WTC11 (cell line): Measurements from ENCODE around the gene GPR158. TPM values are rescaled to one million over a fixed set of nuclear protein-coding genes. Genes with fewer than 3 reads are reported as not detected.
A peak's percentile ranks its signal among the peaks of the same experiment; 100 is the strongest.

Source experiments
- ATAC-seq: fragments of 200-7000 bp; cut with Tn5 transposase; 2 replicates; pipeline ENCODE4 v1.10.0; 2021; ENCODE audit warnings: mild to moderate bottlenecking, moderate library complexity
- Bru-seq: library from RNA; stranded (reverse); fragments of 400-500 nt; gene quantifications from one replicate; lab custom pipeline; 2021; lab: Mats Ljungman, UMichigan
- CTCF ChIA-PET: fragments of 300-600 bp; sonication (Branson Sonifier 250); formaldehyde crosslinking; loops from one replicate; lab custom pipeline; 2021; ENCODE audit warnings: antibody characterized with exemption; lab: Charles Lee
- POLR2A ChIA-PET: fragments of 350-600 bp; sonication (Branson Sonifier 250); formaldehyde crosslinking; loops from one replicate; lab custom pipeline; 2021; ENCODE audit warnings: antibody characterized with exemption; lab: Charles Lee
- DNase-seq: peaks from one replicate; pipeline ENCODE4 v3.0.0; 2021; ENCODE audit warnings: low spot score
- H3K27ac Mint-ChIP-seq: 2 replicates; pipeline ENCODE4 v1.8.0; 2021; ENCODE audit warnings: mixed read lengths
- H3K27me3 Mint-ChIP-seq: 2 replicates; pipeline ENCODE4 v1.8.0; 2021; ENCODE audit warnings: low read depth, mild to moderate bottlenecking, moderate library complexity, mixed read lengths
- H3K36me3 Mint-ChIP-seq: 2 replicates; pipeline ENCODE4 v1.8.0; 2021; ENCODE audit warnings: mixed read lengths
- H3K4me1 Mint-ChIP-seq: 2 replicates; pipeline ENCODE4 v1.8.0; 2022; ENCODE audit warnings: mixed read lengths
- H3K4me3 Mint-ChIP-seq: 2 replicates; pipeline ENCODE4 v1.8.0; 2021; ENCODE audit warnings: mild to moderate bottlenecking, moderate library complexity, mixed read lengths
- H3K9me3 Mint-ChIP-seq: 2 replicates; pipeline ENCODE4 v1.8.0; 2021; ENCODE audit warnings: mixed read lengths
- ATF1 ChIP-seq: sonication (generic); formaldehyde crosslinking; IDR thresholded peaks from 2 replicates; pipeline ENCODE4 v1.8.1; 2023; ENCODE audit warnings: mild to moderate bottlenecking, moderate library complexity, missing genetic modification reagents
- ATF2 ChIP-seq: sonication (generic); formaldehyde crosslinking; IDR thresholded peaks from 2 replicates; pipeline ENCODE4 v1.8.1; 2022; ENCODE audit warnings: low read depth, missing genetic modification reagents, borderline replicate concordance
- CBFB ChIP-seq: sonication (generic); formaldehyde crosslinking; IDR thresholded peaks from 2 replicates; pipeline ENCODE4 v1.8.1; 2022; ENCODE audit warnings: mild to moderate bottlenecking, low read depth, missing genetic modification reagents
- CREM ChIP-seq: sonication (generic); formaldehyde crosslinking; IDR thresholded peaks from 2 replicates; pipeline ENCODE4 v1.8.1; 2022; ENCODE audit warnings: mild to moderate bottlenecking, missing genetic modification reagents, moderate library complexity
- EMX1 ChIP-seq: fragments of 250-450 bp; sonication (Bioruptor Pico); IDR thresholded peaks from 2 replicates; pipeline ENCODE4 v1.8.0; 2021; ENCODE audit warnings: mild to moderate bottlenecking
- ESRRA ChIP-seq: sonication (generic); formaldehyde crosslinking; IDR thresholded peaks from 2 replicates; pipeline ENCODE4 v1.8.1; 2022; ENCODE audit warnings: mild to moderate bottlenecking, missing genetic modification reagents, borderline replicate concordance
- FOXK1 ChIP-seq: sonication (generic); formaldehyde crosslinking; IDR thresholded peaks from 2 replicates; pipeline ENCODE4 v1.8.0; 2022; ENCODE audit warnings: mild to moderate bottlenecking, moderate library complexity, missing genetic modification reagents
- MAX ChIP-seq: sonication (generic); formaldehyde crosslinking; IDR thresholded peaks from 2 replicates; pipeline ENCODE4 v1.8.0; 2022; ENCODE audit warnings: mild to moderate bottlenecking, missing genetic modification reagents
- NR1H2 ChIP-seq: sonication (generic); formaldehyde crosslinking; IDR thresholded peaks from 2 replicates; pipeline ENCODE4 v1.9.0; 2021; ENCODE audit warnings: mild to moderate bottlenecking, moderate library complexity, missing genetic modification reagents
- SMAD4 ChIP-seq: sonication (generic); formaldehyde crosslinking; IDR thresholded peaks from 2 replicates; pipeline ENCODE4 v1.8.0; 2022; ENCODE audit warnings: mild to moderate bottlenecking, missing genetic modification reagents
- TEAD4 ChIP-seq: sonication (generic); formaldehyde crosslinking; IDR thresholded peaks from 2 replicates; pipeline ENCODE4 v1.8.0; 2022; ENCODE audit warnings: mild to moderate bottlenecking, missing genetic modification reagents
- USF1 ChIP-seq: sonication (generic); formaldehyde crosslinking; IDR thresholded peaks from 2 replicates; pipeline ENCODE4 v1.8.0; 2022; ENCODE audit warnings: mild to moderate bottlenecking, missing genetic modification reagents
- ZNF219 ChIP-seq: sonication (generic); formaldehyde crosslinking; IDR thresholded peaks from 2 replicates; pipeline ENCODE4 v1.8.0; 2023; ENCODE audit warnings: missing genetic modification reagents, mild to moderate bottlenecking, borderline replicate concordance
- ZNF232 ChIP-seq: sonication (generic); formaldehyde crosslinking; IDR thresholded peaks from 2 replicates; pipeline ENCODE4 v1.8.0; 2022; ENCODE audit warnings: mild to moderate bottlenecking, missing genetic modification reagents
- ZNF416 ChIP-seq: fragments of 250-450 bp; sonication (Bioruptor Pico); IDR thresholded peaks from 2 replicates; pipeline ENCODE4 v1.9.0; 2021; ENCODE audit warnings: mild to moderate bottlenecking, inconsistent platforms
- long read RNA-seq, 3 experiments: library from RNA in 1 of 3; library from capped mRNA in 1 of 3; library from polyadenylated mRNA in 1 of 3; unstranded in 2 of 3; stranded (forward) in 1 of 3; transcript quantifications; one replicate each; pipeline ENCODE4 v2.0.0, GENCODE V29; 2021
- total RNA-seq: library from RNA; stranded (reverse); gene quantifications from 3 replicates; pipeline ENCODE4 v1.2.3, GENCODE V29; 2021
- TF ChIP-seq, protein P1 (sequence below): fragments of 250-450 bp; sonication (Bioruptor Pico); IDR thresholded peaks from 2 replicates; pipeline ENCODE4 v2.1.2; 2022; ENCODE audit warnings: mild to moderate bottlenecking, moderate library complexity
- TF ChIP-seq, protein P2 (sequence below): sonication (generic); formaldehyde crosslinking; IDR thresholded peaks from 2 replicates; pipeline ENCODE4 v1.8.1; 2022; ENCODE audit warnings: mild to moderate bottlenecking, missing genetic modification reagents, moderate library complexity, borderline replicate concordance
- TF ChIP-seq, protein P3 (sequence below): fragments of 250-450 bp; sonication (Bioruptor Pico); IDR thresholded peaks from 2 replicates; pipeline ENCODE4 v1.8.0; 2021; ENCODE audit warnings: mild to moderate bottlenecking
- TF ChIP-seq, protein P4 (sequence below): sonication (generic); formaldehyde crosslinking; IDR thresholded peaks from 2 replicates; pipeline ENCODE4 v1.8.0; 2022; ENCODE audit warnings: missing genetic modification reagents

The GPR158 gene, protein sequence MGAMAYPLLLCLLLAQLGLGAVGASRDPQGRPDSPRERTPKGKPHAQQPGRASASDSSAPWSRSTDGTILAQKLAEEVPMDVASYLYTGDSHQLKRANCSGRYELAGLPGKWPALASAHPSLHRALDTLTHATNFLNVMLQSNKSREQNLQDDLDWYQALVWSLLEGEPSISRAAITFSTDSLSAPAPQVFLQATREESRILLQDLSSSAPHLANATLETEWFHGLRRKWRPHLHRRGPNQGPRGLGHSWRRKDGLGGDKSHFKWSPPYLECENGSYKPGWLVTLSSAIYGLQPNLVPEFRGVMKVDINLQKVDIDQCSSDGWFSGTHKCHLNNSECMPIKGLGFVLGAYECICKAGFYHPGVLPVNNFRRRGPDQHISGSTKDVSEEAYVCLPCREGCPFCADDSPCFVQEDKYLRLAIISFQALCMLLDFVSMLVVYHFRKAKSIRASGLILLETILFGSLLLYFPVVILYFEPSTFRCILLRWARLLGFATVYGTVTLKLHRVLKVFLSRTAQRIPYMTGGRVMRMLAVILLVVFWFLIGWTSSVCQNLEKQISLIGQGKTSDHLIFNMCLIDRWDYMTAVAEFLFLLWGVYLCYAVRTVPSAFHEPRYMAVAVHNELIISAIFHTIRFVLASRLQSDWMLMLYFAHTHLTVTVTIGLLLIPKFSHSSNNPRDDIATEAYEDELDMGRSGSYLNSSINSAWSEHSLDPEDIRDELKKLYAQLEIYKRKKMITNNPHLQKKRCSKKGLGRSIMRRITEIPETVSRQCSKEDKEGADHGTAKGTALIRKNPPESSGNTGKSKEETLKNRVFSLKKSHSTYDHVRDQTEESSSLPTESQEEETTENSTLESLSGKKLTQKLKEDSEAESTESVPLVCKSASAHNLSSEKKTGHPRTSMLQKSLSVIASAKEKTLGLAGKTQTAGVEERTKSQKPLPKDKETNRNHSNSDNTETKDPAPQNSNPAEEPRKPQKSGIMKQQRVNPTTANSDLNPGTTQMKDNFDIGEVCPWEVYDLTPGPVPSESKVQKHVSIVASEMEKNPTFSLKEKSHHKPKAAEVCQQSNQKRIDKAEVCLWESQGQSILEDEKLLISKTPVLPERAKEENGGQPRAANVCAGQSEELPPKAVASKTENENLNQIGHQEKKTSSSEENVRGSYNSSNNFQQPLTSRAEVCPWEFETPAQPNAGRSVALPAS (N-terminal part only)
- total RNA-seq = 0.34 to 0.63 TPM (median 0.44 TPM) in 3 replicates
- Bru-seq, nascent RNA = percentile 32 among the genes with signal in this experiment
- long read RNA-seq, experiment 1, partial matches to known transcripts = 0 of 4 reads
- long read RNA-seq, experiment 1, other reads (novel, unspliced or antisense) = 4 of 4 reads
- long read RNA-seq, experiment 2, partial matches to known transcripts = 0 of 1 reads
- long read RNA-seq, experiment 2, other reads (novel, unspliced or antisense) = 1 of 1 reads
- long read RNA-seq, experiment 3 = 0 reads

GRCh38 chr10:25174461-25175230 lies at the start of gene GPR158:
Gene GPR158 (plus strand): TSS chr10:25175001. CDS start chr10:25175421, 420 bp downstream.
- DNase-seq (peak; percentile 89), ATAC-seq (peak; percentile 83)
- Mint-ChIP-seq H3K36me3 (no peaks in the 10 kb centered on the region), H3K4me1 (peaks cover 17% of the 10 kb centered on the region), H3K27ac (no peak within 1 kb of the TSS), H3K27me3 (peaks cover 60% of the 10 kb centered on the region), H3K9me3 (no peaks in the 10 kb centered on the region), H3K4me3 (peak within 1 kb of the TSS; percentile 84)
- POLR2A ChIA-PET = interaction anchor here (0.6 to 1.5 kb wide), 3 partner anchors 16 to 329 kb away, joined by 4 to 6 read pairs (median 4); partner anchors contain the start of gene PRTFDC1
- CTCF ChIA-PET = interaction anchor here (1.0 to 3.1 kb wide), 3 partner anchors 52 to 63 kb away, joined by 3 to 17 read pairs (median 12); no protein-coding TSS in a partner anchor
- TF ChIP-seq ATF1 (CRISPR knock-in tag) = 0 out of 2 replicates have a peak, but pooled peaks have one; percentile 38
- peak; percentile 91 for TF ChIP-seq FOXK1 (CRISPR knock-in tag)
- TF ChIP-seq NR1H2 = peak; percentile 86
- TF ChIP-seq MAX = peak; percentile 69
- peak; percentile 72; the same call in 1 of the 2 replicates for TF ChIP-seq CREM (CRISPR knock-in tag)
- TF ChIP-seq TEAD4 (CRISPR knock-in tag) = peak; percentile 72
- TF ChIP-seq ESRRA (CRISPR knock-in tag) = peak; percentile 77; the same call in 1 of the 2 replicates
- TF ChIP-seq, protein P1, sequence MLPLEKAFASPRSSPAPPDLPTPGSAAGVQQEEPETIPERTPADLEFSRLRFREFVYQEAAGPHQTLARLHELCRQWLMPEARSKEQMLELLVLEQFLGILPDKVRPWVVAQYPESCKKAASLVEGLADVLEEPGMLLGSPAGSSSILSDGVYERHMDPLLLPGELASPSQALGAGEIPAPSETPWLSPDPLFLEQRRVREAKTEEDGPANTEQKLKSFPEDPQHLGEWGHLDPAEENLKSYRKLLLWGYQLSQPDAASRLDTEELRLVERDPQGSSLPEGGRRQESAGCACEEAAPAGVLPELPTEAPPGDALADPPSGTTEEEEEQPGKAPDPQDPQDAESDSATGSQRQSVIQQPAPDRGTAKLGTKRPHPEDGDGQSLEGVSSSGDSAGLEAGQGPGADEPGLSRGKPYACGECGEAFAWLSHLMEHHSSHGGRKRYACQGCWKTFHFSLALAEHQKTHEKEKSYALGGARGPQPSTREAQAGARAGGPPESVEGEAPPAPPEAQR (CRISPR knock-in tag) = 0 out of 2 replicates have a peak, but pooled peaks have one; percentile 56
- peak; percentile 46; the same call in 1 of the 2 replicates for TF ChIP-seq CBFB (CRISPR knock-in tag)
- TF ChIP-seq, protein P2, sequence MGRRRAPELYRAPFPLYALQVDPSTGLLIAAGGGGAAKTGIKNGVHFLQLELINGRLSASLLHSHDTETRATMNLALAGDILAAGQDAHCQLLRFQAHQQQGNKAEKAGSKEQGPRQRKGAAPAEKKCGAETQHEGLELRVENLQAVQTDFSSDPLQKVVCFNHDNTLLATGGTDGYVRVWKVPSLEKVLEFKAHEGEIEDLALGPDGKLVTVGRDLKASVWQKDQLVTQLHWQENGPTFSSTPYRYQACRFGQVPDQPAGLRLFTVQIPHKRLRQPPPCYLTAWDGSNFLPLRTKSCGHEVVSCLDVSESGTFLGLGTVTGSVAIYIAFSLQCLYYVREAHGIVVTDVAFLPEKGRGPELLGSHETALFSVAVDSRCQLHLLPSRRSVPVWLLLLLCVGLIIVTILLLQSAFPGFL (CRISPR knock-in tag) = peak; percentile 74; the same call in 1 of the 2 replicates
- peak; percentile 73 for TF ChIP-seq USF1
- TF ChIP-seq SMAD4 (CRISPR knock-in tag) = peak; percentile 91
- TF ChIP-seq, protein P3, sequence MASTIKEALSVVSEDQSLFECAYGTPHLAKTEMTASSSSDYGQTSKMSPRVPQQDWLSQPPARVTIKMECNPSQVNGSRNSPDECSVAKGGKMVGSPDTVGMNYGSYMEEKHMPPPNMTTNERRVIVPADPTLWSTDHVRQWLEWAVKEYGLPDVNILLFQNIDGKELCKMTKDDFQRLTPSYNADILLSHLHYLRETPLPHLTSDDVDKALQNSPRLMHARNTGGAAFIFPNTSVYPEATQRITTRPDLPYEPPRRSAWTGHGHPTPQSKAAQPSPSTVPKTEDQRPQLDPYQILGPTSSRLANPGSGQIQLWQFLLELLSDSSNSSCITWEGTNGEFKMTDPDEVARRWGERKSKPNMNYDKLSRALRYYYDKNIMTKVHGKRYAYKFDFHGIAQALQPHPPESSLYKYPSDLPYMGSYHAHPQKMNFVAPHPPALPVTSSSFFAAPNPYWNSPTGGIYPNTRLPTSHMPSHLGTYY (CRISPR knock-in tag) = peak; percentile 74; the same call in 1 of the 2 replicates
- TF ChIP-seq ZNF219 (CRISPR knock-in tag) = peak; percentile 96
- TF ChIP-seq, protein P4, sequence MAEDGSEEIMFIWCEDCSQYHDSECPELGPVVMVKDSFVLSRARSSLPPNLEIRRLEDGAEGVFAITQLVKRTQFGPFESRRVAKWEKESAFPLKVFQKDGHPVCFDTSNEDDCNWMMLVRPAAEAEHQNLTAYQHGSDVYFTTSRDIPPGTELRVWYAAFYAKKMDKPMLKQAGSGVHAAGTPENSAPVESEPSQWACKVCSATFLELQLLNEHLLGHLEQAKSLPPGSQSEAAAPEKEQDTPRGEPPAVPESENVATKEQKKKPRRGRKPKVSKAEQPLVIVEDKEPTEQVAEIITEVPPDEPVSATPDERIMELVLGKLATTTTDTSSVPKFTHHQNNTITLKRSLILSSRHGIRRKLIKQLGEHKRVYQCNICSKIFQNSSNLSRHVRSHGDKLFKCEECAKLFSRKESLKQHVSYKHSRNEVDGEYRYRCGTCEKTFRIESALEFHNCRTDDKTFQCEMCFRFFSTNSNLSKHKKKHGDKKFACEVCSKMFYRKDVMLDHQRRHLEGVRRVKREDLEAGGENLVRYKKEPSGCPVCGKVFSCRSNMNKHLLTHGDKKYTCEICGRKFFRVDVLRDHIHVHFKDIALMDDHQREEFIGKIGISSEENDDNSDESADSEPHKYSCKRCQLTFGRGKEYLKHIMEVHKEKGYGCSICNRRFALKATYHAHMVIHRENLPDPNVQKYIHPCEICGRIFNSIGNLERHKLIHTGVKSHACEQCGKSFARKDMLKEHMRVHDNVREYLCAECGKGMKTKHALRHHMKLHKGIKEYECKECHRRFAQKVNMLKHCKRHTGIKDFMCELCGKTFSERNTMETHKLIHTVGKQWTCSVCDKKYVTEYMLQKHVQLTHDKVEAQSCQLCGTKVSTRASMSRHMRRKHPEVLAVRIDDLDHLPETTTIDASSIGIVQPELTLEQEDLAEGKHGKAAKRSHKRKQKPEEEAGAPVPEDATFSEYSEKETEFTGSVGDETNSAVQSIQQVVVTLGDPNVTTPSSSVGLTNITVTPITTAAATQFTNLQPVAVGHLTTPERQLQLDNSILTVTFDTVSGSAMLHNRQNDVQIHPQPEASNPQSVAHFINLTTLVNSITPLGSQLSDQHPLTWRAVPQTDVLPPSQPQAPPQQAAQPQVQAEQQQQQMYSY (CRISPR knock-in tag) = peak; percentile 12; the same call in 1 of the 2 replicates
- peak; percentile 98 for TF ChIP-seq ZNF232 (CRISPR knock-in tag)
- 0 out of 2 replicates have a peak, but pooled peaks have one; percentile 35 for TF ChIP-seq ATF2 (CRISPR knock-in tag)
- no peak for TF ChIP-seq ZNF416
- peak; percentile 20; the same call in 1 of the 2 replicates for TF ChIP-seq EMX1 (CRISPR knock-in tag)
